Naive thymus-derived CD4-positive, alpha-beta T cell (primary cell): Measurements from ENCODE around the gene ULK4. TPM values are rescaled to one million over a fixed set of nuclear protein-coding genes. Genes with fewer than 3 reads are reported as not detected.

Experiments
- ATAC-seq: fragments of 150-1000 bp; cut with Tn5 transposase; 2 replicates; pipeline ENCODE4 v1.10.0; 2021; ENCODE audit warnings: mild to moderate bottlenecking, moderate library complexity
- CTCF ChIA-PET: fragments of 350-600 bp; sonication (Branson Sonifier 250); formaldehyde crosslinking; loops from one replicate; lab custom pipeline; 2021; ENCODE audit warnings: antibody characterized with exemption; lab: Charles Lee
- POLR2A ChIA-PET: fragments of 350-600 bp; sonication (Branson Sonifier 250); formaldehyde crosslinking; loops from one replicate; lab custom pipeline; 2021; ENCODE audit warnings: antibody characterized with exemption, inconsistent platforms; lab: Charles Lee
- DNase-seq, 9 donors: peaks; one replicate each; pipeline versions ENCODE4 v3.0.0 to v3.0.0-alpha.2; 2020 to 2022; ENCODE audit warnings: mixed read lengths in 1 of 9
- H3K27ac ChIP-seq: one replicate; pipeline ENCODE4 v1.7.0; 2013; ENCODE audit warnings: mild to moderate bottlenecking, low read depth, low read length, moderate library complexity
- H3K27me3 ChIP-seq, 2 donors: one replicate each; pipeline ENCODE4 v1.7.0; 2013; ENCODE audit warnings: low read length in 2 of 2, mild to moderate bottlenecking in 2 of 2, moderate library complexity in 2 of 2; ENCODE audit not compliant: control insufficient read depth in 2 of 2, insufficient read depth in 2 of 2
- H3K36me3 ChIP-seq, 3 experiments: 1 replicate in 2 of 3; 2 replicates in 1 of 3; pipeline ENCODE4 v1.7.0; 2013; ENCODE audit warnings: low read length in 3 of 3, mild to moderate bottlenecking in 3 of 3, moderate library complexity in 1 of 3; ENCODE audit not compliant: insufficient read depth in 3 of 3, control insufficient read depth in 2 of 3
- H3K4me1 ChIP-seq, 2 donors: one replicate each; pipeline ENCODE4 v1.7.0; 2013; ENCODE audit warnings: low read length in 2 of 2, mild to moderate bottlenecking in 2 of 2, moderate library complexity in 1 of 2; ENCODE audit not compliant: control insufficient read depth in 2 of 2, insufficient read depth in 2 of 2
- H3K4me3 ChIP-seq: 2 replicates; pipeline ENCODE4 v1.7.0; 2013; ENCODE audit warnings: mild to moderate bottlenecking, low read length
- H3K9me3 ChIP-seq, 3 experiments: 1 replicate in 2 of 3; 2 replicates in 1 of 3; pipeline ENCODE4 v1.7.0; 2013; ENCODE audit warnings: low read length in 3 of 3; ENCODE audit not compliant: control insufficient read depth in 2 of 3
- H3K27ac Mint-ChIP-seq, 9 donors: one replicate each; pipeline ENCODE4 v1.8.0; 2020 to 2022; ENCODE audit warnings: mixed read lengths in 9 of 9, mild to moderate bottlenecking in 8 of 9, moderate library complexity in 5 of 9, inconsistent platforms in 2 of 9
- H3K27me3 Mint-ChIP-seq, 5 donors: one replicate each; pipeline ENCODE4 v1.8.0; 2021 to 2022; ENCODE audit warnings: mixed read lengths in 5 of 5, mild to moderate bottlenecking in 1 of 5
- H3K36me3 Mint-ChIP-seq, 5 donors: one replicate each; pipeline ENCODE4 v1.8.0; 2020 to 2022; ENCODE audit warnings: mixed read lengths in 5 of 5, mild to moderate bottlenecking in 3 of 5, inconsistent platforms in 1 of 5
- H3K4me1 Mint-ChIP-seq, 7 donors: one replicate each; pipeline ENCODE4 v1.8.0; 2020 to 2022; ENCODE audit warnings: mixed read lengths in 7 of 7, mild to moderate bottlenecking in 3 of 7, inconsistent platforms in 1 of 7
- H3K4me3 Mint-ChIP-seq, 10 donors: one replicate each; pipeline ENCODE4 v1.8.0; 2020 to 2022; ENCODE audit warnings: mild to moderate bottlenecking in 10 of 10, mixed read lengths in 10 of 10, moderate library complexity in 6 of 10, inconsistent platforms in 2 of 10
- H3K9me3 Mint-ChIP-seq, 11 donors: one replicate each; pipeline ENCODE4 v1.8.0; 2020 to 2022; ENCODE audit warnings: mixed read lengths in 11 of 11, mild to moderate bottlenecking in 4 of 11, inconsistent platforms in 1 of 11, moderate library complexity in 1 of 11
- intact Hi-C, 2 donors: fragments of 100-400 bp; cut with micrococcal nuclease; formaldehyde crosslinking; loops; one replicate each; pipeline ENCODE4 v1.15.1; 2023
- polyA plus RNA-seq, 2 donors: library from polyadenylated mRNA; unstranded; fragments of 300-500 nt; fragmentation: Illumina TruSeq; gene quantifications; one replicate each; pipeline ENCODE4 v1.2.3, GENCODE V29; 2021
- total RNA-seq, 6 experiments: library from RNA in 5 of 6; stranded (reverse) in 5 of 6; gene quantifications; 1 replicate in 5 of 6; 2 replicates in 1 of 6; pipeline ENCODE4 v1.2.3 and lab custom pipeline; 2021 to 2026

The ULK4 gene
- total and polyA plus RNA-seq, 7 experiments from 2014 or later = 6.6 to 22.3 (median 18.9) TPM

- no peak overlapping the region for H3K4me3 Mint-ChIP-seq
- intact Hi-C loops = no loop called here
- Histone ChIP-seq H3K9me3 (no peaks in the 10 kb centered on the region), H3K36me3 (no peaks in the 10 kb centered on the region), H3K4me1 (no peaks in the 10 kb centered on the region), H3K4me3 (no peak overlapping the region), H3K27me3 (no peaks in the 10 kb centered on the region), H3K27ac (no peak overlapping the region)
- no peak overlapping the region for H3K27ac Mint-ChIP-seq
- peaks cover 0 to 2% (median 0%) of the 10 kb centered on the region in 11 donors for H3K9me3 Mint-ChIP-seq
- ATAC-seq (no peak), DNase-seq (no peak)
- peaks cover 4 to 36% (median 30%) of the 10 kb centered on the region in 5 donors for H3K36me3 Mint-ChIP-seq
- no peaks in the 10 kb centered on the region for H3K27me3 Mint-ChIP-seq
- peaks cover 0 to 9% (median 0%) of the 10 kb centered on the region in 7 donors for H3K4me1 Mint-ChIP-seq
- ChIA-PET CTCF (no interaction called here), POLR2A (no interaction called here)
These were observed 21.5 kb downstream of the ULK4 start for GRCh38 chr3:41940393-41940792.

- H3K9me3 Mint-ChIP-seq = peaks cover 0 to 2% (median 0%) of the 10 kb centered on the region in 11 donors
- intact Hi-C loops = no loop called here
- no peak overlapping the region for H3K27ac ChIP-seq
- POLR2A ChIA-PET = no interaction called here
- H3K27ac Mint-ChIP-seq = no peak overlapping the region
- H3K4me3 ChIP-seq = no peak overlapping the region
- ATAC-seq (no peak), DNase-seq (no peak)
- no peaks in the 10 kb centered on the region for H3K27me3 Mint-ChIP-seq
- no peaks in the 10 kb centered on the region for H3K9me3 ChIP-seq
- H3K36me3 Mint-ChIP-seq = peaks cover 10 to 38% (median 27%) of the 10 kb centered on the region in 5 donors
- H3K4me3 Mint-ChIP-seq = no peak overlapping the region
- no peaks in the 10 kb centered on the region for H3K27me3 ChIP-seq
- H3K4me1 Mint-ChIP-seq = no peaks in the 10 kb centered on the region
- H3K4me1 ChIP-seq = no peaks in the 10 kb centered on the region
- CTCF ChIA-PET = no interaction called here
- H3K36me3 ChIP-seq = no peaks in the 10 kb centered on the region
These were observed 25.5 kb downstream of the ULK4 start for GRCh38 chr3:41936384-41936783.

GRCh38 chr3:41933154-41933676, 28.7 kb downstream of the ULK4 start:
- no peaks in the 10 kb centered on the region for H3K4me1 ChIP-seq
- Mint-ChIP-seq H3K4me3 (no peak overlapping the region), H3K27ac (no peak overlapping the region), H3K4me1 (peaks cover 0 to 6% (median under 1%) of the 10 kb centered on the region in 7 donors), H3K9me3 (no peaks in the 10 kb centered on the region), H3K27me3 (no peaks in the 10 kb centered on the region), H3K36me3 (peaks cover 17 to 60% (median 53%) of the 10 kb centered on the region in 5 donors)
- no peaks in the 10 kb centered on the region for H3K27me3 ChIP-seq
- CTCF ChIA-PET = no interaction called here
- DNase-seq = no peak
- no peak overlapping the region for H3K4me3 ChIP-seq
- no peaks in the 10 kb centered on the region for H3K36me3 ChIP-seq
- ATAC-seq = no peak
- intact Hi-C loops = no loop called here
- POLR2A ChIA-PET = no interaction called here
- no peak overlapping the region for H3K27ac ChIP-seq
- no peaks in the 10 kb centered on the region for H3K9me3 ChIP-seq

GRCh38 chr3:41932464-41932863, 29.4 kb downstream of the ULK4 start:
- Histone ChIP-seq H3K4me1 (no peaks in the 10 kb centered on the region), H3K27ac (no peak overlapping the region), H3K36me3 (no peaks in the 10 kb centered on the region), H3K4me3 (no peak overlapping the region), H3K27me3 (no peaks in the 10 kb centered on the region), H3K9me3 (no peaks in the 10 kb centered on the region)
- ChIA-PET POLR2A (interaction anchor here (0.5 kb wide), 1 partner anchor 817 kb away, joined by 3 read pairs; no protein-coding TSS in a partner anchor), CTCF (no interaction called here)
- Mint-ChIP-seq H3K9me3 (no peaks in the 10 kb centered on the region), H3K36me3 (peaks cover 19 to 62% (median 52%) of the 10 kb centered on the region in 5 donors), H3K4me1 (peaks cover 0 to 10% (median 5%) of the 10 kb centered on the region in 7 donors), H3K4me3 (no peak overlapping the region), H3K27me3 (no peaks in the 10 kb centered on the region), H3K27ac (no peak overlapping the region)
- intact Hi-C loops = no loop called here
- ATAC-seq (no peak), DNase-seq (no peak)

- Mint-ChIP-seq H3K4me3 (no peak overlapping the region), H3K27ac (no peak overlapping the region), H3K9me3 (no peaks in the 10 kb centered on the region), H3K36me3 (peaks cover 0 to 30% (median 2%) of the 10 kb centered on the region in 5 donors), H3K27me3 (no peaks in the 10 kb centered on the region), H3K4me1 (peaks cover 0 to 5% (median 0%) of the 10 kb centered on the region in 7 donors)
- DNase-seq (no peak), ATAC-seq (no peak)
- Histone ChIP-seq H3K4me1 (no peaks in the 10 kb centered on the region), H3K27ac (no peak overlapping the region), H3K4me3 (no peak overlapping the region), H3K9me3 (no peaks in the 10 kb centered on the region), H3K36me3 (peaks cover 0 to 3% (median 0%) of the 10 kb centered on the region in 3 experiments), H3K27me3 (no peaks in the 10 kb centered on the region)
- POLR2A ChIA-PET = interaction anchor here (0.6 kb wide), 1 partner anchor 347 kb away, joined by 4 read pairs; no protein-coding TSS in a partner anchor
- CTCF ChIA-PET = no interaction called here
- intact Hi-C loops = loop anchor here in 1 of 2 donors (5.0 kb wide), 1 partner anchor 42 kb away; the partner anchor contains the start of gene ULK4
These were observed 41.4 kb downstream of the ULK4 start for GRCh38 chr3:41920406-41920965.

- Histone ChIP-seq H3K36me3 (peaks cover 0 to 5% (median 0%) of the 10 kb centered on the region in 3 experiments), H3K27me3 (no peaks in the 10 kb centered on the region), H3K27ac (no peak overlapping the region), H3K4me1 (no peaks in the 10 kb centered on the region), H3K4me3 (no peak overlapping the region), H3K9me3 (no peaks in the 10 kb centered on the region)
- ChIA-PET POLR2A (no interaction called here), CTCF (interaction anchor here (0.6 kb wide), 1 partner anchor 10 kb away, joined by 3 read pairs; no protein-coding TSS in a partner anchor)
- H3K4me1 Mint-ChIP-seq = no peaks in the 10 kb centered on the region
- H3K36me3 Mint-ChIP-seq = peaks cover 0 to 27% (median 12%) of the 10 kb centered on the region in 5 donors
- no peak overlapping the region for H3K27ac Mint-ChIP-seq
- H3K9me3 Mint-ChIP-seq = no peaks in the 10 kb centered on the region
- ATAC-seq (no peak), DNase-seq (no peak)
- no peaks in the 10 kb centered on the region for H3K27me3 Mint-ChIP-seq
- intact Hi-C loops = no loop called here
- H3K4me3 Mint-ChIP-seq = no peak overlapping the region
These were observed 46.5 kb downstream of the ULK4 start for GRCh38 chr3:41915353-41915752.
